Measurements from ENCODE around the gene PRKCE.

DNA sequence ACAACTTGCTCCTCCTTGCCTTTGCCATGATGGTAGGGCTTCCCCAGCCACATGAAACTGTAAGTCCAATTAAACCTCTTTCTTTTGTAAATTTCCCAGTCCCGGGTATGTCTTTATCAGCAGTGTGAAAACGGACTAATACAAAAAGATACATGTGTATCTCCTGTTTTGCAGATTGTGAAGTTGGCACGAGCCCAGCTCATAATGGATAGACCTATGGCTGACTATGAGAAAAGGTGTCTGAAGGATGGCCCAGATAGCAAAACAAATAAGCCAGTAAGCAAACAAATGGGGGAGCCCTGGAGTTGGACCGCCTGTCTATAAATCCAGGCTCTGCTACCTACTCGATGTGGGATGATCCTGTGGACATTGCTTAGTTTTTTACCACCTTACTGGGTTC lies 15.5 kb upstream of the PRKCE start:
- no peak for TF ChIP-seq EGR1 (IDR thresholded peaks at IDR 0.05; ENCODE audit: low read depth)
- TF ChIP-seq, protein P1, sequence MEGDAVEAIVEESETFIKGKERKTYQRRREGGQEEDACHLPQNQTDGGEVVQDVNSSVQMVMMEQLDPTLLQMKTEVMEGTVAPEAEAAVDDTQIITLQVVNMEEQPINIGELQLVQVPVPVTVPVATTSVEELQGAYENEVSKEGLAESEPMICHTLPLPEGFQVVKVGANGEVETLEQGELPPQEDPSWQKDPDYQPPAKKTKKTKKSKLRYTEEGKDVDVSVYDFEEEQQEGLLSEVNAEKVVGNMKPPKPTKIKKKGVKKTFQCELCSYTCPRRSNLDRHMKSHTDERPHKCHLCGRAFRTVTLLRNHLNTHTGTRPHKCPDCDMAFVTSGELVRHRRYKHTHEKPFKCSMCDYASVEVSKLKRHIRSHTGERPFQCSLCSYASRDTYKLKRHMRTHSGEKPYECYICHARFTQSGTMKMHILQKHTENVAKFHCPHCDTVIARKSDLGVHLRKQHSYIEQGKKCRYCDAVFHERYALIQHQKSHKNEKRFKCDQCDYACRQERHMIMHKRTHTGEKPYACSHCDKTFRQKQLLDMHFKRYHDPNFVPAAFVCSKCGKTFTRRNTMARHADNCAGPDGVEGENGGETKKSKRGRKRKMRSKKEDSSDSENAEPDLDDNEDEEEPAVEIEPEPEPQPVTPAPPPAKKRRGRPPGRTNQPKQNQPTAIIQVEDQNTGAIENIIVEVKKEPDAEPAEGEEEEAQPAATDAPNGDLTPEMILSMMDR (IDR thresholded peaks at IDR 0.05 in 2 of 3, conservative IDR thresholded peaks at IDR 0.05 in 1 of 3; ENCODE audit: borderline replicate concordance in 1 of 3, insufficient read depth in 1 of 3, low read depth in 2 of 3, low read length in 2 of 3): no peak
- TF ChIP-seq POLR2A (IDR thresholded peaks at IDR 0.05; ENCODE audit: borderline replicate concordance, extremely low read depth, insufficient read depth, insufficient read length): no peak
- TF ChIP-seq RAD21 (IDR thresholded peaks at IDR 0.05; ENCODE audit: low read depth): no peak
